Esophagus squamous epithelium (tissue), 5 donors: Measurements from ENCODE around the gene SNAPC2. TPM values are rescaled to one million over a fixed set of nuclear protein-coding genes. Genes with fewer than 3 reads are reported as not detected.

ENCODE experiments used
- DNase-seq: peaks from one replicate; lab custom pipeline; 2025; lab: John Stamatoyannopoulos, UW
- H3K27ac ChIP-seq, 4 donors: fragments of 200-600 bp; sonication (generic); one replicate each; pipeline ENCODE4 v1.5.1; 2016 to 2019; ENCODE audit warnings: mild to moderate bottlenecking in 1 of 4
- H3K27me3 ChIP-seq, 4 donors: fragments of 200-600 bp; sonication (generic); 1 replicate in 3 of 4; 2 replicates in 1 of 4; pipeline versions ENCODE4 v1.5.1 to v1.6.0; 2017 to 2021; ENCODE audit warnings: antibody characterized with exemption in 1 of 4
- H3K36me3 ChIP-seq, 3 donors: fragments of 200-600 bp; sonication (generic); one replicate each; pipeline ENCODE4 v1.5.1; 2016 to 2019
- H3K4me1 ChIP-seq, 3 donors: fragments of 200-600 bp; sonication (generic); one replicate each; pipeline ENCODE4 v1.5.1; 2017 to 2019
- H3K4me3 ChIP-seq, 4 donors: fragments of 200-600 bp; sonication (generic); 1 replicate in 3 of 4; 2 replicates in 1 of 4; pipeline ENCODE4 v1.5.1; 2016 to 2019; ENCODE audit warnings: mild to moderate bottlenecking in 2 of 4, moderate library complexity in 1 of 4
- H3K9me3 ChIP-seq, 3 donors: fragments of 200-600 bp; sonication (generic); one replicate each; pipeline ENCODE4 v1.5.1; 2016 to 2019
- CTCF ChIP-seq, 6 experiments: fragments of 450-650 bp in 4 of 6; fragments of 200-600 bp in 2 of 6; sonication (generic) in 2 of 6; IDR thresholded peaks; one replicate each; pipeline ENCODE4 v1.5.1; 2016 to 2019; ENCODE audit warnings: antibody characterized with exemption in 6 of 6, mild to moderate bottlenecking in 4 of 6, moderate library complexity in 4 of 6
- POLR2A ChIP-seq, 4 donors: fragments of 450-650 bp; IDR thresholded peaks; one replicate each; pipeline ENCODE4 v1.6.1; 2017; ENCODE audit warnings: antibody characterized with exemption in 4 of 4, mild to moderate bottlenecking in 4 of 4, moderate library complexity in 3 of 4
- WGBS, 2 donors: methylation state at CpG; one replicate each; pipeline ENCODE4 v1.1.5; 2018; 5-methylcytosine and 5-hydroxymethylcytosine counted together
- intact Hi-C: fragments of 100-400 bp; cut with DNase I; formaldehyde crosslinking; loops from one replicate; pipeline ENCODE4 v1.15.0; 2022
- total RNA-seq, 4 donors: library from RNA; depleted of rRNA; stranded (reverse); fragments of >200 nt; gene quantifications; one replicate each; pipeline ENCODE4 v1.1.0, GENCODE V29; 2016
- donor health status: DM: yes; HTN: yes; CAD: no.

Gene SNAPC2
- total RNA-seq, 4 donors from 2014 or later: 6.2 to 10.9 (median 6.4) TPM

GRCh38 chr19:7909471-7910067 is 10.6 kb upstream of the SNAPC2 start:
- Histone ChIP-seq H3K27me3 (peaks cover 0 to 16% (median 2%) of the 10 kb centered on the region in 4 donors), H3K36me3 (peaks cover 30 to 73% (median 40%) of the 10 kb centered on the region in 3 donors), H3K27ac (no peak overlapping the region), H3K9me3 (no peaks in the 10 kb centered on the region), H3K4me1 (peaks cover 9 to 49% (median 32%) of the 10 kb centered on the region in 3 donors), H3K4me3 (no peak overlapping the region)
- intact Hi-C loops: loop anchor here (10.0 kb wide), 1 partner anchor 55 kb away; no protein-coding TSS in a partner anchor
- WGBS, 2 donors: no CpG with 5 or more reads among the region's 21 CpGs
- TF ChIP-seq POLR2A (IDR thresholded peaks at IDR 0.05) (no peak), CTCF (IDR thresholded peaks at IDR 0.05) (no peak)
- DNase-seq: no peak

- WGBS, 2 donors: 92 to 97% methylated on average over 14 to 15 of the region's 54 CpGs
- H3K4me3 ChIP-seq: no peak overlapping the region
- peaks cover under 1 to 26% (median 9%) of the 10 kb centered on the region in 4 donors for H3K27me3 ChIP-seq
- DNase-seq: no peak
- peaks cover under 1 to 42% (median 23%) of the 10 kb centered on the region in 3 donors for H3K4me1 ChIP-seq
- H3K36me3 ChIP-seq: peaks cover 30 to 71% (median 40%) of the 10 kb centered on the region in 3 donors
- intact Hi-C loops: no loop called here
- H3K27ac ChIP-seq: no peak overlapping the region
- TF ChIP-seq POLR2A (IDR thresholded peaks at IDR 0.05) (no peak), CTCF (IDR thresholded peaks at IDR 0.05) (no peak)
- no peaks in the 10 kb centered on the region for H3K9me3 ChIP-seq
These were observed 9.6 kb upstream of the SNAPC2 start for GRCh38 chr19:7910321-7911161.

- Histone ChIP-seq H3K9me3 (no peaks in the 10 kb centered on the region), H3K27ac (no peak overlapping the region), H3K4me1 (peaks cover 11 to 42% (median 24%) of the 10 kb centered on the region in 3 donors), H3K27me3 (peaks cover 10 to 36% (median 18%) of the 10 kb centered on the region in 4 donors), H3K36me3 (peaks cover 30 to 60% (median 33%) of the 10 kb centered on the region in 3 donors), H3K4me3 (no peak overlapping the region)
- intact Hi-C loops: no loop called here
- TF ChIP-seq CTCF (IDR thresholded peaks at IDR 0.05) (no peak), POLR2A (IDR thresholded peaks at IDR 0.05) (no peak)
- 90% methylated on average over 2 to 6 of the region's 18 CpGs for WGBS, 2 donors
- DNase-seq: no peak
These were observed 8.5 kb upstream of the SNAPC2 start for GRCh38 chr19:7911508-7912143.

GRCh38 chr19:7912144-7912696 is 7.9 kb upstream of the SNAPC2 start:
- H3K27ac ChIP-seq: no peak overlapping the region
- DNase-seq: no peak
- H3K36me3 ChIP-seq: peaks cover 30 to 56% (median 33%) of the 10 kb centered on the region in 3 donors
- intact Hi-C loops: no loop called here
- 87 to 100% methylated on average over 4 to 14 of the region's 31 CpGs for WGBS, 2 donors
- H3K9me3 ChIP-seq: no peaks in the 10 kb centered on the region
- TF ChIP-seq CTCF (IDR thresholded peaks at IDR 0.05) (no peak), POLR2A (IDR thresholded peaks at IDR 0.05) (no peak)
- peaks cover 10 to 42% (median 21%) of the 10 kb centered on the region in 4 donors for H3K27me3 ChIP-seq
- no peak overlapping the region for H3K4me3 ChIP-seq
- H3K4me1 ChIP-seq: peaks cover 17 to 42% (median 24%) of the 10 kb centered on the region in 3 donors
